ENCODE data around the gene RALGAPA2. TPM values are rescaled to one million over a fixed set of nuclear protein-coding genes. Genes with fewer than 3 reads are reported as not detected.

The RALGAPA2 gene
- total RNA-seq, 4 donors from 2014 or later: 29.4 to 78.2 (median 43.2) TPM

DNA sequence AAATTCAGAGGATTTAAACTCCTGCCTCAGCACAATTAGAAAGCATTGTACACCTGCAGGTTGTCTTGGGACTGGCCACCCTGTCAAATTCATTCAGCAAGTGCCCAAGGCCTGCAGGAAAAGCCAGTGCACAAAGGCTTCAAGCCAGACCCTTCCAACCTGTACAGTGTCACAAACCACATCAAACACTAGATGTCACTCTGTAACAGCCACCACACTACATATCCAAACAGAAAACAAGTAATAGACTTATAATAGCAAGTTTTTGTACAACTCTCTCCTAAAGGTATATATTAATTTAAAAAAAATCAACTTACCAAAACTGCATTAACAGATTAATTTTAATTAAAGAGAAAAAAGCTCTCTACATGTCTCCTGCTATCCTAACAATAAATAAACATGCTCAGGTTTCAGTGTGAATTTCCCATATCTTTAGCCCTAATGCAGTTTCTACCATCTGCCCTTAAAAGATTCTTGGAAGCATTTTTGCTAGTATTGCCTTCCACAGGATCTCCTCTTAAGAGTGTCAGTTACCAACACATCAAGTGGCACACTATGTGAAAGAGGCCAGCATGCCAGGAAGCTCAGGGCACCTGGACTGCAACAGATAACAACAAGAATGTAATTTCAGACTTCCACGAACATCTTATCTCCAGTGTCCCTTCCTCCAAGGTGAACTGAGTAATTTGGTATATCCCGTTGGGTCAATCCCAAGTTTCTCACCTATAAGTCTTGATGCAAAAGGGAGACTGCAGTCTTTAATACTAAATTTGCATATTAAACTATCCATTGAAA, 47.5 kb downstream of the RALGAPA2 start:
- TF ChIP-seq, protein P1, sequence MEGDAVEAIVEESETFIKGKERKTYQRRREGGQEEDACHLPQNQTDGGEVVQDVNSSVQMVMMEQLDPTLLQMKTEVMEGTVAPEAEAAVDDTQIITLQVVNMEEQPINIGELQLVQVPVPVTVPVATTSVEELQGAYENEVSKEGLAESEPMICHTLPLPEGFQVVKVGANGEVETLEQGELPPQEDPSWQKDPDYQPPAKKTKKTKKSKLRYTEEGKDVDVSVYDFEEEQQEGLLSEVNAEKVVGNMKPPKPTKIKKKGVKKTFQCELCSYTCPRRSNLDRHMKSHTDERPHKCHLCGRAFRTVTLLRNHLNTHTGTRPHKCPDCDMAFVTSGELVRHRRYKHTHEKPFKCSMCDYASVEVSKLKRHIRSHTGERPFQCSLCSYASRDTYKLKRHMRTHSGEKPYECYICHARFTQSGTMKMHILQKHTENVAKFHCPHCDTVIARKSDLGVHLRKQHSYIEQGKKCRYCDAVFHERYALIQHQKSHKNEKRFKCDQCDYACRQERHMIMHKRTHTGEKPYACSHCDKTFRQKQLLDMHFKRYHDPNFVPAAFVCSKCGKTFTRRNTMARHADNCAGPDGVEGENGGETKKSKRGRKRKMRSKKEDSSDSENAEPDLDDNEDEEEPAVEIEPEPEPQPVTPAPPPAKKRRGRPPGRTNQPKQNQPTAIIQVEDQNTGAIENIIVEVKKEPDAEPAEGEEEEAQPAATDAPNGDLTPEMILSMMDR (IDR thresholded peaks at IDR 0.05; ENCODE audit: low read depth): no peak

GRCh38 chr20:20663841-20664240, 48.6 kb downstream of the RALGAPA2 start:
- TF ChIP-seq, protein P1 (IDR thresholded peaks at IDR 0.05; ENCODE audit: low read depth): no peak

- TF ChIP-seq, protein P1 (IDR thresholded peaks at IDR 0.05; ENCODE audit: low read depth): no peak
Measured at GRCh38 chr20:20658871-20659431, 53.5 kb downstream of the RALGAPA2 start.

DNA sequence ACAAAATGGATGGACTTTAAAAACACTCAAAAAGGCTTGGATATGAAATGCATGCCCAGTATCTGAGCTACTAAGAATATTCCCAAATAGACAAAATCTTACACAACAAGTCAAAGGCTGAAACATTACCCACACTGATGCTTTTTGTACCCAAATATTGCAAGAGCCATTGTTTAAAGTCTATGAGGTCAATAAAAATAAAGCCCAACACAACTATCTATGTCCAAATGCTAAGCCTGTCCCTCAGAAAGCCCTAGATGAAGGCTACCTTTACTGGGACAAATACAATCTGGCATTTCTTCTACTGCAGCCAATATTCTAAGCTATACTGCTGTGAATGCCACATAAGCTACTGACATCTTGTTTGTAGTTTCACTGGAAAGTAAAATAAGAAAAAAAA, 54.3 kb downstream of the RALGAPA2 start:
- TF ChIP-seq, protein P1 (IDR thresholded peaks at IDR 0.05; ENCODE audit: low read depth): no peak

GRCh38 chr20:20657092-20657491, 55.4 kb downstream of the RALGAPA2 start:
- TF ChIP-seq, protein P1 (IDR thresholded peaks at IDR 0.05; ENCODE audit: low read depth): no peak

GRCh38 chr20:20655883-20656282, 56.6 kb downstream of the RALGAPA2 start:
- TF ChIP-seq, protein P1 (IDR thresholded peaks at IDR 0.05; ENCODE audit: low read depth): no peak

GRCh38 chr20:20649945-20650344, 62.5 kb downstream of the RALGAPA2 start:
- TF ChIP-seq, protein P1 (IDR thresholded peaks at IDR 0.05; ENCODE audit: low read depth): no peak
